HG02642 (cell line): ENCODE data around the gene RIPK4.
"Not testable (repeated sequence)": the region's sequence is repeated elsewhere in the genome, so short reads cannot be mapped to it uniquely, and the experiment has no call there.

Source experiments
- ATAC-seq: cut with Tn5 transposase; IDR thresholded peaks from one replicate; pipeline ENCODE4 v1.9.1; 2021; ENCODE audit warnings: mild to moderate bottlenecking; ENCODE audit not compliant: unreplicated experiment, poor library complexity

RIPK4 gene

GRCh38 chr21:41796476-41797080, 29.7 kb upstream of the RIPK4 start:
- no peak for ATAC-seq

GRCh38 chr21:41795726-41796125, 28.9 kb upstream of the RIPK4 start:
- no peak for ATAC-seq

GRCh38 chr21:41794600-41794999, 27.7 kb upstream of the RIPK4 start:
- ATAC-seq, result no peak

GRCh38 chr21:41792711-41793110, 25.9 kb upstream of the RIPK4 start:
- no peak for ATAC-seq

GRCh38 chr21:41786509-41786987, 19.7 kb upstream of the RIPK4 start:
- ATAC-seq, result no peak

- ATAC-seq, result not testable (repeated sequence)
Measured at GRCh38 chr21:41785262-41785661, 18.4 kb upstream of the RIPK4 start.

- no peak for ATAC-seq
Measured at GRCh38 chr21:41784456-41785102, 17.7 kb upstream of the RIPK4 start.

- ATAC-seq, result no peak
Measured at GRCh38 chr21:41783476-41784180, 16.8 kb upstream of the RIPK4 start.

GRCh38 chr21:41781050-41781410, 14.2 kb upstream of the RIPK4 start:
- ATAC-seq, result no peak

GRCh38 chr21:41780337-41781049, 13.6 kb upstream of the RIPK4 start:
- ATAC-seq, result no peak

GRCh38 chr21:41779659-41780058, 12.8 kb upstream of the RIPK4 start:
- no peak for ATAC-seq

GRCh38 chr21:41778930-41779600, 12.2 kb upstream of the RIPK4 start:
- ATAC-seq, result no peak

- no peak for ATAC-seq
Measured at GRCh38 chr21:41777951-41778815, 11.3 kb upstream of the RIPK4 start.

GRCh38 chr21:41776778-41777177, 9.9 kb upstream of the RIPK4 start:
- no peak for ATAC-seq

- ATAC-seq, result no peak
Measured at GRCh38 chr21:41775149-41775472, 8.3 kb upstream of the RIPK4 start.

- no peak for ATAC-seq
Measured at GRCh38 chr21:41774467-41775148, 7.8 kb upstream of the RIPK4 start.

GRCh38 chr21:41772351-41773080, 5.7 kb upstream of the RIPK4 start:
- ATAC-seq, result no peak

- no peak for ATAC-seq
Measured at GRCh38 chr21:41771625-41771945, 4.7 kb upstream of the RIPK4 start.
